Liver (tissue), 3 donors: ENCODE measurements around the gene HCRTR1.

Experiments used
- ATF3 ChIP-seq: IDR thresholded peaks from 2 replicates; pipeline ENCODE4 v1.6.1; 2016; ENCODE audit warnings: antibody characterized with exemption
- CTCF ChIP-seq: fragments of 150-350 bp; IDR thresholded peaks from 2 replicates; pipeline ENCODE4 v1.5.1; 2017; ENCODE audit warnings: improper control_type of control experiment, low read depth, low read length; ENCODE audit not compliant: missing input control
- GABPA ChIP-seq, 2 donors: IDR thresholded peaks in 1 of 2; conservative IDR thresholded peaks in 1 of 2; 2 replicates each; pipeline ENCODE4 v1.6.1; 2016; ENCODE audit warnings: antibody characterized with exemption in 2 of 2, mild to moderate bottlenecking in 1 of 2, moderate library complexity in 1 of 2
- JUND ChIP-seq, 2 donors: IDR thresholded peaks; 2 replicates each; pipeline ENCODE4 v1.6.1; 2016; ENCODE audit warnings: antibody characterized with exemption in 2 of 2
- REST ChIP-seq: IDR thresholded peaks from 2 replicates; pipeline ENCODE4 v1.6.1; 2016; ENCODE audit warnings: antibody characterized with exemption, mild to moderate bottlenecking
- donor health status: healthy.
- donor health status: healthy.

- TF ChIP-seq CTCF: no peak
- no peak for TF ChIP-seq REST
- TF ChIP-seq JUND (IDR thresholded peaks at IDR 0.05): no peak
- no peak for TF ChIP-seq ATF3
- no peak for TF ChIP-seq GABPA (IDR thresholded peaks at IDR 0.05 in 1 of 2, conservative IDR thresholded peaks at IDR 0.05 in 1 of 2)
Observed at GRCh38 chr1:31615939-31616338, 1.6 kb upstream of the HCRTR1 start.
